H1 (cell line): Measurements from ENCODE around the gene PTPRF. TPM values are rescaled to one million over a fixed set of nuclear protein-coding genes. Genes with fewer than 3 reads are reported as not detected.

Experiments
- CTCF ChIA-PET: fragments of 300-600 bp; sonication (Branson Sonifier 250); formaldehyde crosslinking; loops from one replicate; lab custom pipeline; 2021; ENCODE audit not compliant: partially characterized antibody; lab: Charles Lee
- POLR2A ChIA-PET: fragments of 300-600 bp; sonication (Branson Sonifier 250); formaldehyde crosslinking; loops from one replicate; lab custom pipeline; 2021; ENCODE audit warnings: inconsistent platforms; ENCODE audit not compliant: partially characterized antibody; lab: Charles Lee
- DNase-seq, 2 experiments: peaks; one replicate each; pipeline versions ENCODE4 v3.0.0 to v3.0.0-alpha.2; 2010 to 2022; ENCODE audit warnings: low spot score in 2 of 2, low read depth in 1 of 2, mixed read lengths in 1 of 2
- FAIRE-seq: peaks from 2 replicates; lab custom pipeline; 2011; peaks lifted over from hg19 to GRCh38; lab: Jason Lieb, UNC
- H2AFZ ChIP-seq: 2 replicates; pipeline ENCODE4 v1.8.1; 2012; ENCODE audit warnings: low read length, inconsistent platforms
- H2AK5ac ChIP-seq: 2 replicates; pipeline ENCODE4 v1.6.1; 2013; ENCODE audit warnings: low read depth, low read length
- H2BK120ac ChIP-seq: replicated peaks from 2 replicates; pipeline ENCODE3; 2013; ENCODE audit warnings: low read depth, low read length, inconsistent platforms
- H2BK12ac ChIP-seq: 2 replicates; pipeline ENCODE4 v1.6.1; 2013; ENCODE audit warnings: low read depth, low read length
- H2BK15ac ChIP-seq: 2 replicates; pipeline ENCODE4 v1.6.1; 2013; ENCODE audit warnings: low read length
- H2BK20ac ChIP-seq: 2 replicates; pipeline ENCODE4 v1.6.1; 2013; ENCODE audit warnings: low read length
- H2BK5ac ChIP-seq: 2 replicates; pipeline ENCODE4 v1.6.1; 2013; ENCODE audit warnings: low read depth, low read length
- H3K14ac ChIP-seq: 2 replicates; pipeline ENCODE4 v1.6.1; 2013; ENCODE audit warnings: inconsistent platforms; ENCODE audit not compliant: insufficient read length
- H3K18ac ChIP-seq: 2 replicates; pipeline ENCODE4 v1.6.1; 2013; ENCODE audit warnings: low read length; ENCODE audit errors: extremely low read depth
- H3K23ac ChIP-seq: 2 replicates; pipeline ENCODE4 v1.6.1; 2013; ENCODE audit warnings: inconsistent platforms; ENCODE audit not compliant: insufficient read length
- H3K23me2 ChIP-seq: 2 replicates; pipeline ENCODE4 v1.6.1; 2013; ENCODE audit warnings: low read depth, low read length
- H3K27ac ChIP-seq: 2 replicates; pipeline ENCODE4 v1.6.1; 2011; ENCODE audit warnings: low read depth, low read length, inconsistent platforms
- H3K27me3 ChIP-seq, 4 experiments: replicated peaks in 1 of 4; 1 replicate in 1 of 4; 2 replicates in 3 of 4; pipeline versions ENCODE4 v1.6.1 to v1.8.1; 2011 to 2013; ENCODE audit warnings: low read length in 3 of 4, mild to moderate bottlenecking in 3 of 4, inconsistent platforms in 2 of 4, mixed read lengths in 2 of 4, moderate library complexity in 1 of 4; ENCODE audit not compliant: control insufficient read depth in 3 of 4, insufficient read depth in 3 of 4; ENCODE audit errors: extremely low read depth in 1 of 4
- H3K36me3 ChIP-seq, 4 experiments: 2 replicates each; pipeline versions ENCODE4 v1.6.1 to v1.8.1; 2011 to 2013; ENCODE audit warnings: mild to moderate bottlenecking in 4 of 4, low read length in 3 of 4, moderate library complexity in 2 of 4, control low read depth in 1 of 4, inconsistent platforms in 1 of 4; ENCODE audit not compliant: insufficient read depth in 4 of 4, control insufficient read depth in 2 of 4
- H3K4ac ChIP-seq: replicated peaks from 2 replicates; pipeline ENCODE3; 2013; ENCODE audit warnings: low read length, low read depth, mixed read lengths, inconsistent platforms; ENCODE audit not compliant: insufficient read length
- H3K4me1 ChIP-seq, 4 experiments: replicated peaks in 1 of 4; 1 replicate in 1 of 4; 2 replicates in 3 of 4; pipeline versions ENCODE4 v1.6.1 to v1.8.1; 2011 to 2013; ENCODE audit warnings: low read length in 3 of 4, inconsistent platforms in 2 of 4, mixed read lengths in 1 of 4; ENCODE audit not compliant: insufficient read depth in 4 of 4, control insufficient read depth in 3 of 4
- H3K4me2 ChIP-seq, 2 experiments: 2 replicates each; pipeline versions ENCODE4 v1.6.1 to v1.8.1; 2011 to 2013; ENCODE audit warnings: low read depth in 2 of 2, low read length in 2 of 2, control low read depth in 1 of 2, inconsistent platforms in 1 of 2, mild to moderate bottlenecking in 1 of 2; ENCODE audit not compliant: insufficient read depth in 1 of 2
- H3K4me3 ChIP-seq, 4 experiments: fragments of 200-600, 300-600 bp in 1 of 4; sonication (generic), shearing (Covaris generic), sonication (Bioruptor Twin) in 1 of 4; 2 replicates each; pipeline versions ENCODE4 v1.5.1 to v1.8.1; 2011 to 2016; ENCODE audit warnings: low read length in 4 of 4, low read depth in 3 of 4, control low read depth in 2 of 4, inconsistent platforms in 2 of 4, mild to moderate bottlenecking in 2 of 4, mixed read lengths in 1 of 4, moderate library complexity in 1 of 4; ENCODE audit not compliant: insufficient read depth in 2 of 4; ENCODE audit errors: extremely low read depth in 1 of 4
- H3K56ac ChIP-seq: replicated peaks from 2 replicates; pipeline ENCODE3; 2013; ENCODE audit warnings: low read depth, mild to moderate bottlenecking, mixed read lengths, low read length, inconsistent platforms; ENCODE audit not compliant: insufficient read length
- H3K79me1 ChIP-seq: 2 replicates; pipeline ENCODE4 v1.6.1; 2013; ENCODE audit warnings: low read depth, low read length, control low read depth
- H3K79me2 ChIP-seq, 2 experiments: 2 replicates each; pipeline versions ENCODE4 v1.6.1 to v1.8.1; 2012 to 2013; ENCODE audit warnings: low read length in 2 of 2, mild to moderate bottlenecking in 2 of 2, inconsistent platforms in 1 of 2; ENCODE audit not compliant: insufficient read depth in 2 of 2, control insufficient read depth in 1 of 2
- H3K9ac ChIP-seq, 4 experiments: replicated peaks in 1 of 4; 1 replicate in 1 of 4; 2 replicates in 3 of 4; pipeline versions ENCODE4 v1.6.1 to v1.8.1; 2011 to 2013; ENCODE audit warnings: low read depth in 3 of 4, low read length in 3 of 4, control low read depth in 2 of 4, mild to moderate bottlenecking in 2 of 4, moderate library complexity in 2 of 4, inconsistent platforms in 1 of 4; ENCODE audit errors: extremely low read depth in 1 of 4
- H3K9me3 ChIP-seq, 2 experiments: 2 replicates each; pipeline versions ENCODE4 v1.6.1 to v1.8.1; 2012 to 2013; ENCODE audit warnings: mild to moderate bottlenecking in 2 of 2, moderate library complexity in 2 of 2, control low read depth in 1 of 2, inconsistent platforms in 1 of 2, low read depth in 1 of 2, low read length in 1 of 2, mixed read lengths in 1 of 2; ENCODE audit not compliant: insufficient read depth in 2 of 2
- H4K20me1 ChIP-seq, 2 experiments: replicated peaks in 1 of 2; 2 replicates each; pipeline versions ENCODE3 to v1.8.1; 2011 to 2013; ENCODE audit warnings: inconsistent platforms in 2 of 2, low read length in 2 of 2, mild to moderate bottlenecking in 1 of 2; ENCODE audit not compliant: insufficient read depth in 2 of 2, control insufficient read depth in 1 of 2
- H4K5ac ChIP-seq: 2 replicates; pipeline ENCODE4 v1.6.1; 2013; ENCODE audit warnings: low read length, low read depth, mixed read lengths, inconsistent platforms; ENCODE audit not compliant: insufficient read length
- H4K8ac ChIP-seq: 2 replicates; pipeline ENCODE4 v1.8.0; 2013; ENCODE audit warnings: mild to moderate bottlenecking, moderate library complexity, low read length, inconsistent platforms; ENCODE audit not compliant: insufficient read depth; ENCODE audit errors: extremely low read depth
- H4K91ac ChIP-seq: replicated peaks from 2 replicates; pipeline ENCODE3; 2013; ENCODE audit warnings: low read length, mixed read lengths, inconsistent platforms; ENCODE audit not compliant: insufficient read length
- BCL11A ChIP-seq, 2 experiments: IDR thresholded peaks; one replicate each; pipeline ENCODE4 v1.6.1; 2011; ENCODE audit warnings: low read depth in 2 of 2, low read length in 2 of 2, mild to moderate bottlenecking in 2 of 2
- RBBP5 ChIP-seq: IDR thresholded peaks from 2 replicates; pipeline ENCODE4 v1.7.1; 2012; ENCODE audit warnings: low read depth, mild to moderate bottlenecking, inconsistent platforms, low read length, moderate library complexity, borderline replicate concordance
- RXRA ChIP-seq: IDR thresholded peaks from 2 replicates; pipeline ENCODE4 v1.6.1; 2011; ENCODE audit warnings: low read depth, mild to moderate bottlenecking, low read length, moderate library complexity; ENCODE audit not compliant: insufficient read depth
- USF2 ChIP-seq: IDR thresholded peaks from 2 replicates; pipeline ENCODE4 v1.6.1; 2011; ENCODE audit warnings: low read length, improper control_type of control experiment
- WGBS, 2 experiments: shearing (Covaris generic) in 1 of 2; methylation state at CpG; one replicate each; pipeline versions ENCODE4 v1.1.6 to v1.1.7; 2013 to 2015; ENCODE audit warnings: low lambda C conversion rate in 2 of 2, mixed read lengths in 2 of 2, inconsistent platforms in 1 of 2, low coverage in 1 of 2, missing lambda C conversion rate in 1 of 2; ENCODE audit not compliant: insufficient replicate concordance in 2 of 2, insufficient coverage in 1 of 2, insufficient read length in 1 of 2; ENCODE audit errors: extremely low coverage in 1 of 2, missing lambda C conversion rate in 1 of 2; 5-methylcytosine and 5-hydroxymethylcytosine counted together
- polyA plus RNA-seq, 7 experiments: library from polyadenylated mRNA; depleted of rRNA in 3 of 7; stranded (reverse) in 5 of 7; unstranded in 2 of 7; fragments of >200 nt in 5 of 7; fragments of 200-250 nt in 2 of 7; gene quantifications; 1 replicate in 5 of 7; 2 replicates in 1 of 7; 4 replicates in 1 of 7; pipeline versions ENCODE4 v1.2.1 to v1.2.3, GENCODE V29; 2011 to 2013; ENCODE audit warnings: missing spikeins in 2 of 7, mixed read lengths in 2 of 7
- total RNA-seq: library from RNA; stranded (reverse); fragmentation: NEBNext Ultra II Directional; extraction: Animal tissue kit (Norgen Biotek cat#: 25700); gene quantifications from 2 replicates; pipeline ENCODE4 v1.2.1, GENCODE V29; 2021

The PTPRF gene
- total and polyA plus RNA-seq, 2 of the 8 experiments (the other 6 are each of a cell fraction or from before 2014, with no cell fraction given): 136 to 231 TPM

GRCh38 chr1:43509007-43509739 lies 21.5 kb upstream of the PTPRF start:
- peaks cover 0 to 3% (median 0%) of the 10 kb centered on the region in 4 experiments; a peak in 1 of 7 replicates for H3K4me1 ChIP-seq
- H3K23ac ChIP-seq: no peak overlapping the region
- H3K4me2 ChIP-seq: no peak overlapping the region
- H4K91ac ChIP-seq: no peak overlapping the region
- no peak overlapping the region for H3K18ac ChIP-seq
- no peak overlapping the region for H3K9ac ChIP-seq
- no peak overlapping the region for H2AK5ac ChIP-seq
- H3K4me3 ChIP-seq: no peak overlapping the region
- no peak overlapping the region; the same call in 1 of the 2 replicates for H2AFZ ChIP-seq
- no peak for TF ChIP-seq RXRA
- TF ChIP-seq BCL11A (IDR thresholded peaks at IDR 0.05; ENCODE audit: low read depth in 2 of 2, low read length in 2 of 2): no peak
- no peak for TF ChIP-seq RBBP5
- no peak for TF ChIP-seq USF2
- no peak overlapping the region for H3K4ac ChIP-seq
- no peaks in the 10 kb centered on the region for H3K27me3 ChIP-seq
- H2BK15ac ChIP-seq: no peak overlapping the region
- no peak overlapping the region for H3K56ac ChIP-seq
- no peaks in the 10 kb centered on the region for H3K79me2 ChIP-seq
- no peak overlapping the region for H4K5ac ChIP-seq
- no peaks in the 10 kb centered on the region for H3K36me3 ChIP-seq
- no peaks in the 10 kb centered on the region for H3K23me2 ChIP-seq
- H3K79me1 ChIP-seq: no peaks in the 10 kb centered on the region
- H3K9me3 ChIP-seq: no peaks in the 10 kb centered on the region
- CTCF ChIA-PET: interaction anchor here (0.7 to 1.3 kb wide), 3 partner anchors 11 to 527 kb away, joined by 3 to 4 read pairs (median 3); no protein-coding TSS in a partner anchor
- H4K8ac ChIP-seq: no peak overlapping the region
- peak in 1 of 2 experiments; percentile 29 for DNase-seq
- H2BK5ac ChIP-seq: no peak overlapping the region
- FAIRE-seq: no peak
- no peak overlapping the region for H2BK12ac ChIP-seq
- no peaks in the 10 kb centered on the region for H4K20me1 ChIP-seq
- WGBS, 2 experiments: 81% methylated on average over 4 of the region's 4 CpGs; no CpG with 5 or more reads in 1 of the 2 experiments
- H2BK120ac ChIP-seq: no peak overlapping the region
- H3K14ac ChIP-seq: no peak overlapping the region
- POLR2A ChIA-PET: no interaction called here
- H3K27ac ChIP-seq: no peak overlapping the region
- no peak overlapping the region for H2BK20ac ChIP-seq
